Kidney epithelial cell (primary cell): Measurements from ENCODE around the gene APOBEC3F. TPM values are rescaled to one million over a fixed set of nuclear protein-coding genes. Genes with fewer than 3 reads are reported as not detected.

Experiments
- DNase-seq: peaks from one replicate; pipeline ENCODE4 v3.0.0-alpha.2; 2010; ENCODE audit warnings: low read depth
- H3K27me3 ChIP-seq: 2 replicates; pipeline ENCODE4 v1.6.0; 2011; ENCODE audit warnings: low read length; ENCODE audit not compliant: control insufficient read depth, insufficient read depth
- H3K36me3 ChIP-seq: 2 replicates; pipeline ENCODE4 v1.5.1; 2011; ENCODE audit warnings: low read length; ENCODE audit not compliant: control insufficient read depth, insufficient read depth
- H3K4me3 ChIP-seq: 2 replicates; pipeline ENCODE4 v1.5.1; 2011; ENCODE audit warnings: low read depth, mild to moderate bottlenecking, control low read depth, low read length
- total RNA-seq: library from RNA; depleted of rRNA; stranded (reverse); fragments of >200 nt; gene quantifications from 2 replicates; pipeline ENCODE4 v1.2.3, GENCODE V29; 2015
- TF ChIP-seq, protein P1 (sequence below): IDR thresholded peaks from 2 replicates; pipeline ENCODE4 v1.5.1; 2011; ENCODE audit warnings: mild to moderate bottlenecking, moderate library complexity, low read length, control low read depth, inconsistent platforms; ENCODE audit not compliant: insufficient read depth, poor library complexity, severe bottlenecking

APOBEC3F gene
- total RNA-seq, 1 donor from 2014 or later, result 7.5 TPM

DNA sequence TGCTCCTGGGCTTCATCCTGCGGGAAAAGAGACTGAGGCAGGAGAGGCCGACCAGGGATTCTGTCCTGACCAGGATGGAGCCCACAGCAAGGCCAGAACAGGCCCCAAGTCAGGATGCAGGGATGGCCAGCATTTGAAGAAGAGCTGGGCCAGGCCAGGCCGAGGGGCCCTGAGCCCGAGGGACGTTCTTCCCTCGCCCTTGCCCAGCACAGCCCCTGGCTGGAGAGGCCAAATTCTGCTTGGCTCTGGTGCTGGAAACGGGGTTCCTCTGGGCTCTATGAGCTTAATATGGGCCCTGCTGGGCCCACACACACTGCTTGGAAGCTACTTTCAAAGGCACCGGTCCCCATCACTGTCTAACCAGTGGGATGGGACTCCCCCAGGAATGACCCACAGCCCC lies 44.0 kb downstream of the APOBEC3F start:
- TF ChIP-seq, protein P1, sequence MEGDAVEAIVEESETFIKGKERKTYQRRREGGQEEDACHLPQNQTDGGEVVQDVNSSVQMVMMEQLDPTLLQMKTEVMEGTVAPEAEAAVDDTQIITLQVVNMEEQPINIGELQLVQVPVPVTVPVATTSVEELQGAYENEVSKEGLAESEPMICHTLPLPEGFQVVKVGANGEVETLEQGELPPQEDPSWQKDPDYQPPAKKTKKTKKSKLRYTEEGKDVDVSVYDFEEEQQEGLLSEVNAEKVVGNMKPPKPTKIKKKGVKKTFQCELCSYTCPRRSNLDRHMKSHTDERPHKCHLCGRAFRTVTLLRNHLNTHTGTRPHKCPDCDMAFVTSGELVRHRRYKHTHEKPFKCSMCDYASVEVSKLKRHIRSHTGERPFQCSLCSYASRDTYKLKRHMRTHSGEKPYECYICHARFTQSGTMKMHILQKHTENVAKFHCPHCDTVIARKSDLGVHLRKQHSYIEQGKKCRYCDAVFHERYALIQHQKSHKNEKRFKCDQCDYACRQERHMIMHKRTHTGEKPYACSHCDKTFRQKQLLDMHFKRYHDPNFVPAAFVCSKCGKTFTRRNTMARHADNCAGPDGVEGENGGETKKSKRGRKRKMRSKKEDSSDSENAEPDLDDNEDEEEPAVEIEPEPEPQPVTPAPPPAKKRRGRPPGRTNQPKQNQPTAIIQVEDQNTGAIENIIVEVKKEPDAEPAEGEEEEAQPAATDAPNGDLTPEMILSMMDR, result no peak
- no peak overlapping the region for H3K4me3 ChIP-seq
- DNase-seq, result no peak
- H3K27me3 ChIP-seq, result no peaks in the 10 kb centered on the region
- H3K36me3 ChIP-seq, result no peaks in the 10 kb centered on the region

DNA sequence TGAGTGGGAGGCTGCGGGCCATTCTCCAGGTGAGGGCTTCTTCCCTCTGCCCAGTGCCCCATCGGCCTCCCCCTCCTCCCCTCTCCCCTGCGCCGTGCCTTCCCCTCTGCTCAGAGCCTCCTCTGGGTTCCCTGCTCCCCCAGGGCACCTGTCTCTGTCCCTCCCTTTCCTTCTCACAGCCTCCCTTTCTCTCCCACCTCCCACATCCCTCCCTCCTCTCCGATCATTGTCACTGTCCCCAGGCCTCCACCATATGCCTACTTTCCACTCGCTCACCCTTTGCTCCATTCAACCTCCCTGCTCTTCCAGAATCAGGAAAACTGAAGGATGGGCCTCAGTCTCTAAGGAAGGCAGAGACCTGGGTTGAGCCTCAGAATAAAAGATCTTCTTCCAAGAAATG lies 46.4 kb downstream of the APOBEC3F start:
- Histone ChIP-seq H3K36me3 (no peaks in the 10 kb centered on the region), H3K4me3 (no peak overlapping the region), H3K27me3 (peaks cover 4% of the 10 kb centered on the region)
- TF ChIP-seq, protein P1, result no peak
- DNase-seq, result no peak

DNA sequence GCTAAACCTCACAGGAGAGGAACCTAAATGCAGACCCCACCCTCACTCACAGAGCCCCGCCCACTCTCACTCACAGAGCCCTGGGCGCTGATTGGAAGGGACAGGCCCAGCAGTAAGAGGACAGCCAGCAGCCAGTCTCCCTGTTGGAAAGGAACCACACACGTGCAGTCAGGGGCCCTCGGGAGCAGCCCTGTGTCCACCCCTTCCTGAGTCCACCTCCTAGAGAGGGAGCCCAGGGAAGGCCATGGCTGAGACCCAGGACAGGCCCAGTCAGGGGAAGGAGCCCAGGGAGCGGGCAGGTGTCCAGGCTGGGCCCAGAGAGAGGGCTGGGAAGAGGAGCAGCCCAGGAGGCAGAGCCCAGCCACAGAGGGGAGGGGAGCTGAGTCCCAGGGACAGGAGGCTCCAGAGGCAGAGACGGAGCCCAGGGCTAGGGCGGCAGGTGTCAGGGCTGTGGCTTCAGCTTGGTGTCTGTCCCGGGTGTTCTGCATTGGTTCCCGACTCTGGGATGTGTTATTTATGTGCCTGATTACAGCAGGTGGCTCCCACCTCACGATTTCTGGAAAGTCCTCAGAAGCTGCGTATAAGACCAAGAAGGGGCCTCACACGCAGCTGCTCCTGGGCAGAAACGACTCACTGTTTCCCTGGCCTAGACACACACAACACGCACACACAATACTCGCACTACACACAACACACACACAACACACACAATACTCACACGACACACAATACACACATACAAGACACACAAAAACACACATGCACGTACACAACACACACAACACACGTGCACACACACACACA lies 47.4 kb downstream of the APOBEC3F start:
- no peak for DNase-seq
- TF ChIP-seq, protein P1, result no peak
- Histone ChIP-seq H3K36me3 (no peaks in the 10 kb centered on the region), H3K4me3 (no peak overlapping the region), H3K27me3 (peaks cover 6% of the 10 kb centered on the region)

DNA sequence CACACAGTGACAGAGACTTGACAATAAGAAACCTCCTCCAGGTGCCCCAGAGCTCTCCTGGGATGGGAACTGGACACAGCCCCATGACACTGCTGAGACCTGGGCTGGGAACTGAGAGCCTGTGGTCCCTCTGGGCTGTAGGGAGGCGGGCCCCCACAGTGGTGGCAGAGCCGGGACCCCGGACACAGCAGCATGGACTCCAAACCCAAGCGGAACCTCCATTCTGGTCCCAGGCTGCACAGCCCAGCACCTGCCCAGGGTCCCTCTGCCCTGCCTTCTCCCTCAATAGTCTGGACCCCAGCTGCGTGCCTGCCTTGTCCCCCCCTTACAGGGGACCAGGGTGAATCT lies 48.0 kb downstream of the APOBEC3F start:
- H3K27me3 ChIP-seq, result peaks cover 6% of the 10 kb centered on the region
- no peaks in the 10 kb centered on the region for H3K36me3 ChIP-seq
- DNase-seq, result no peak
- no peak overlapping the region for H3K4me3 ChIP-seq
- TF ChIP-seq, protein P1, result no peak

DNA sequence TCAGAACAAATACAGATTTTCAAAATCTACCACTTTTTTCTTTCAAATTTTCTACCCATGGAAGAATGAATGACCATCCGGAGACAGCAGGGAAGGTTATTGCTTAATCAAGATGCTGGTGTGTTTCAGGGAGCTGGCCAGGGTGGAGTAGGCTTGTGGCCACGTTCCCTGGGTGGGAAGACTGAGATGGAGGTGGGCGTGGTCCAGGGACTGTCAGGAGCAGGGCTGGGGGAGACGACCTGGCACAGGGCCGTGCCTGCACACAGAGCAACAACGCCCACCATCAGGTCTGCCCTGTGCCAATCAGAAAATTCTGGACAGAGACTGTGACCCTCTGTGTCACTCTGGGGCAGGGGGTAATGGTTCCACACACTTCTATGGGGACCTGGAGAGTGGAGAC lies 49.3 kb downstream of the APOBEC3F start:
- no peak overlapping the region for H3K4me3 ChIP-seq
- TF ChIP-seq, protein P1, result no peak
- no peak for DNase-seq
- H3K27me3 ChIP-seq, result peaks cover 6% of the 10 kb centered on the region
- H3K36me3 ChIP-seq, result no peaks in the 10 kb centered on the region
